NOMO-1 treated with dmso at 0.1 percent for 144 hours (cell line): ENCODE results near the gene F5.
"Not testable (repeated sequence)": the region's sequence is repeated elsewhere in the genome, so short reads cannot be mapped to it uniquely, and the experiment has no call there.

ENCODE experiments used
- DNase-seq: peaks from one replicate; lab custom pipeline; 2025; ENCODE audit not compliant: unreplicated experiment; lab: John Stamatoyannopoulos, UW

Gene F5

DNA sequence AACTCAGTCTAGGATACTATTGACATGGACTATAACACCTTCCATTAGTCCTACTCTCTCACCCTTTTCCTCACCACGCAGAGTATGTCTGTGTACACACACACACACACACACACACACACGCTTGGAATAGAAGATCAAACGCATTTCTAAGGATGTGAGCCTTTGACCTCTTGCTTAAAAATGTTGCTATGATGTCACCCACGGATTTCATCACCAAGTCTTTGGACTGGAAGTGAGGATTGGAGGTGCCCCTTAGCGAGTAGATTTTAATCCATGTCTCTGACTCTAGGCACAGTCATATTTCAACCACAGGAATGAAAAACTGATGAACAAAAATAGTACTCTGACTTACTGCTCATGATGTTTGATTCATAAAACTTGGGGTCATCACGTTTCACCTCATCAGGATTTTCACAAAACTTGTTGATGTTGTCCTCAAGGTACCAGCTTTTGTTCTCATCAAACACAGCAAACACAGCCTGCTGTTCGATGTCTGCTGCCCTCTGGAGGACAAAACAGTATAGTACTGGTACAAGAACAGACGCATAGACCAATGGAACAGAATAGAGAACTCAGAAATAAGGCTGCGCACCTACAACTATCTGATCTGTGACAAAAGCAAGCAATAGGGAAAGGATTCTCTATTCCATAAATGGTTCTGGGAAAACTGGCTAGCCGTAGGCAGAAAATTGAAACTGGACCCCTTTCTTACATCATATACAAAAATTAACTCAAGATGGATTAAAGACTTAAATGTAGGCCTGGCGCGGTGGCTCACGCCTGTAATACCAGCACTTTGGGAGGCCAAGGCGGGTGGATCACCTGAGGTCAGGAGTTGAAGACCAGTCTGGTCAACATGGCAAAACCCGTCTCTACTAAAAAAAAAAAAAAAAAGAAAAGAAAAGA is 39.9 kb downstream of the F5 start:
- no peak for DNase-seq

DNA sequence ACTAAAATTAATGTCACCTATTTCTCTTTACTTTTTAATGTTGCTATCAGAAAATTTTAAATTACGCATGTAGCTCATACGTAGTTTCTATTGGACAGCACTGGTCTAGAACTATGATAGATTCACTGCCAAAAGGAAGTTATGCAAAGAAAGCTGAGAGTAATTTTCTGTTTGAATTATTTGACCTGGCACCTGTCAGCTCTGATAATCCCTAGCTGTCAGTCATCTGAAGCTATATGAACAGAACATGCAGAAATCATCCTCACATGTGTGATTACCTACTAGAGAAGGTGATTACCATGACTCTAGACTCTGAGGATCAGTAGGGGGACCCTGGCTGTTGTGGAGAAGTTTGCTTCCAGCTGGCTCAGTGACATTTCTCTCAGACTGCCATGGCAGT is 40.8 kb downstream of the F5 start:
- DNase-seq = no peak

DNA sequence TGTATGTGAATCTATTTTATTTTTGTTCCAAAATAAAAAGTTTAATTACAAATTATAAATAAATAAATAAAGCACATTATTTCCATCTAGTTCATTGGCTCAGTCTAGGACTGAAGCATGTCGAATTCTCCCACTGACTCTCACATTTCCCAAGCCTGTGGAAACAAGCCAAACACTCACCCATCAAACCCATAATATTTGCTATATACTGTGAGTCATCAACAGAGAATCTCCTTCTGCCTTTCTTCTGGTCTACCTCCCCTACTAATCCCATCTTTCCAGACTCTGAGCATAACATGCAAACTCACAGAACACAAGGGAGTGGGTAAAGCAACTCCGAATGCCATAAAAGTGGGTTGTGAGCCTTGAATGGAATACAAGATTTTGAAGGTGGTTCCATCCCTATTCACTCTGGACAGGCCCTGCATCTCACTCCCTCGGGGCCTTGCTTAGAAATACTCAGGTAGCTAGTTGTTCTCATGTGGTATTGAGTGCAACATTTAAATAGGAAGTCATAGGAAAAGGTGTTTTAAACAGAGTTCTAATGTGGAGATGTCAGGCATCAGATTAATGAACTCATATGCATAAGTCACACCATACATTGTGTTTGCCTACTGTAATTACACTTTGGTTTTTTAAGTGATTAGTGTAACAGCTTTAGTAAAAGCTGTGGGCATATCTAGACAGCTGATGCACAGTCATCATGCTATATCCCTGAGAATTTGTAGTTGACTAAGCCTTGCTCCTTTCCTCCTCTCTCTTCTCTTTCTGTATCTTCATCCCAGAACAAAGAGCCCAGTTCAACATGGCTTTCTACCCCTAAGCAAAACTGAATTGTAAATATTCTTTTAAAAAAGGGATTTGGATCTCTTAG is 47.0 kb downstream of the F5 start:
- DNase-seq = no peak

DNA sequence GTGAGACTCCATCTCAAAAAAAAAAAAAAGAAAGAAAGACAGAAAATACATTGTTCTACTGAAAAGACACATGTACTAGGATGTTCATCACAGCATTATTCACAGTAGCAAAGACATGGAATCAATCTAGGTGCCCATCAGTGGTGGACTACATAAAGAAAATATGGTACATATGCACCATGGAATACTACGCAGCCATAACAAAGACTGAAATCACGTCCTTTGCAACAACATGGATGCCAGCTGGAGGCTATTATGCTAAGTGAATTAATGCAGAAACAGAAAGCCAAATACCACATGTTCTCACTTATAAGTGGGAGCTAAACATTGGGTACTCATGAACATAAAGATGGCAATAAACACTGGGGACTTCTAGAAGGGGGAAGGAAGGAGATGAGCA is 51.6 kb downstream of the F5 start:
- DNase-seq = no peak

DNA sequence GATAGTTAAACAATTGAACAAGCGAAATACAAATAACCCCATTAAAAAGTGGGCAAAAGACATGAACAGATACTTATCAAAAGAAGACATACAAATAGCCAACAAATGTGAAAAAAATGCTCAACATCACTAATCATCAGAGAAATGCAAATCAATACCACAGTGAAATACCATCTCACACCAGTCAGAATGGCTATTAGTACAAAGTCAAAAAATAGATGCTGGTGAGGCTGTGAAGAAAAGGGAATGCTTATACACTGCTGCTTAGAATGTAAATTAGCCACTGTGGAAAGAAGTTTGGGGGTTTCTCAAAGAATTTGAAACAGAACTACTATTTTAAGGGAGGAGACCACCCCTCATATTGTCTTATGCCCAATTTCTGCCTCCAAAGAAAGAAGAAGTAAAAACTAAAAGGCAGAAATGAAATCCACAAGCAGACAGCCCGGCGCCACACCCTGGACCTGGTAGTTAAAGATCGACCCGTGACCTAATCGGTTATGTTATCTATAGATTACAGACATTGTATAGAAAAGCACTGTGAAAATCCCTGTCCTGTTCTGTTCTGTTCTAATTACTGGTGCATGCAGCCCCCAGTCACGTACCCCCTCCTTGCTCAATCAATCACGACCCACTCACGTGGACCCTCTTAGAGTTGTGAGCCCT is 52.6 kb downstream of the F5 start:
- not testable (repeated sequence) for DNase-seq

DNA sequence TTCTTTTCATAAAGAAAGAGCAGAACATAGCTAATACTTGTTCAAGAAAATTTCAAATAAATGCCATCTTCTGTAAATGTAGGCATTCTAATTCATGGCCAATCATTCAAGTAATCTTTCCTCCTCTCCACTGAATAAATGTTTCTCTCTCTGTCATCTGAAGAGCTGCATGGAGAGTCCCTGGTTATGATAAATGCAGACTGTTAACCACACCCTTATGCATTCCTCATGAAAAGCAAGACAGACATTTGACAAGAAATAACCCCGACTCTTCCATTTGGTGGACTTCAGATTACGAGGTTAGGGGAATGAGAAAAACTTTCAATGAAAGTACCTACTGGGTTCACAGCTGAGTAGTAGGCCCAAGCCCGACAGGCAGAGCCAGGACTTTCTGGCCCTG is 55.8 kb downstream of the F5 start:
- no peak for DNase-seq

DNA sequence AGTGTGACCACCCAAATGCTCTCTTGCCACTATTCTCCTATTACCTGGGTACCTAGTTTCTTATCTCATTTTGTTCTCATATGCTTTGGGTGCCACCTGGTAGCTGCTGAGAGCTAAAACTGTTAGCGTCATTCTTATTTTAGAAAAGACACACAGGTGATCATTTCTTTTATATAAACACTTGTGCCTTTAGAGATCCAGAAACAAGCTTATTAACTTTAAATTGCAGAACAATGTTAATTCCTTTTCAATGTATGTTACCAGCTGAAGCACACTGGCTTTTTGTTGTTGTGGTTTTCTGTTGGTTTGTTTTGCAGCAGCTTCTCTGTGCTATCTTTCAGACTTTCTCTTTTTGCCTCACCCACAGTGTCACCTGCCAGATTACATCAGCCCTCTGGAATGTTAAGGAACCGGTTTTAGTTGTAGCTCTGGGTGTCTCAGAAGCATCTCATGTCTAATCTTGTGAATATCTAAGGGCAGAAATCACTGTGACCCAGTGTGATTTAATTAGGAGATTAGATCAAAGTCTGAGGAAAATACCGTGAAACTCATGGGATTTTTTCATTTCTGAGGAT is 57.1 kb downstream of the F5 start:
- DNase-seq = no peak

DNA sequence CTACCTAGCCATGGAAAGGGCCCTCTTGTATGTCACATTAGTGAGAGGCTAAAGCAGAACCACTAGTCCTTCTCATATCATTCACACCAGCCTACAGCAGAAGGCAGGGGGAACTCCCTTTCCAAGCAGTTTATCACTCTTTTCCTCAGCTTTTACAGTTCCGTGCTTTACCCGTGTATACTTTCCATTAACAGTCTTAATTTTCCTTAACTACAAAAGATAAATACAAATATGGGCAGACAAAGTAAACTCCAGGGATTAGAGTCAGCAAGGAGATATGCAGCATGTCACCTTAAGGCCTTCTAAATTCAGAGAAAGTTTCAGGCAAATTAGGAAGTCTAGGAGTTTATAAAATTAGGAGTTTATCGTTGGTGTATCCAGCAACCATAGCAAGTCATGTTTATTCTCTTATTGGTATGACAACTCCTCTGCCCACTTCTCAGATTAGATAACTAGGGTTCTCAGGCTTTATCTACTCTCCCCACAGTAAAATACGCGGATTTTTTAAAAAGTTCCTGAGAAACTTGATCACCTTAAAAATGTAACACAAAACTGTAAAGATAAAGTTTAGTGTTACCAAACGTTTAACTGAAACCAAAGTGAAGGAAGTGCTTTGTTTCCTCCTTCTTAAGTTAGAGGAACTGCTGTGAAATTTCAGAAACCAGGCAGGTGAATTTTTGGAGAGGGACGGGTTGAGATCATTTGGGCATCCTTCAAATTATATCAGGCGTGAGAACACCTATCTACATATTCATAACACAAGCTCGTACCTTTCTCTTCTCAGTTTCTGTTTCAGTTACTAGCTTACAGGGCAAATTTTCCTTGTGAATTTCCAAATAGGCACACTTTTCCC is 57.8 kb downstream of the F5 start:
- DNase-seq = no peak

DNA sequence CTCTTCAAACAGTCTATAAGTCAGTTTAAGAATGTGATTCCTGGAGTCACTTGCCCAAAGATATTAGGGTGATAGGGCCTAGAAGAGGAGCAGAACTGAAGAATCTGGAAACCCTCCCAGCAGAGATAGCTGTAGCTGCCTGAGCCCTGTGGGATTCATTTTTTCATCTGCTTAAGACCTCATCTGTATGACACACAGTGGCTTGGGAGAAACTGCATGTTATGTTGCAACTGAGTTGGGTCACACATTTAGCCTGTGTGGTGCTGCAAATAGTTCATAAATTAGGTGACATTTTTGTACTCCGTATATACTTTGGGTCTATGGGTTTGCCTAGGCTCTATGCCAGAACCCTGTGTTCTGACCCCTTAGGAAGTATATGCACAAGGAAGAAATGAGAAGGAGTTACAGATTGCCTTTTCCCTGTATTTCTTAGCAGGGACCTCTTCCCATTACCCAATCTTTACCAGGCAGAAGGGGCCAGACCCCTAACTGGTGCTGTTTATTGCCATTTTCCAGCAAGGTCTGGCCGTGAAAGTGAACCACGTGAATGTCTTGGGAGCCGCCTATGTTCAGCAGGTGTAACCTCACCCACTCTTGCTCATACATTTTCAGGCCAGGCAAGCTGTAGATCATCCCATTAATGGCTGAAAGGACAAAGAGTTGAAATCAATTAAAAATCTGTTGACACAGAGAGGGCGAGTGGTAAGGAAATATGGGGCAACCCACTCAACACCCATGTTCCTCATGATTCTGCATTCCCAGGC is 58.6 kb downstream of the F5 start:
- no peak for DNase-seq

DNA sequence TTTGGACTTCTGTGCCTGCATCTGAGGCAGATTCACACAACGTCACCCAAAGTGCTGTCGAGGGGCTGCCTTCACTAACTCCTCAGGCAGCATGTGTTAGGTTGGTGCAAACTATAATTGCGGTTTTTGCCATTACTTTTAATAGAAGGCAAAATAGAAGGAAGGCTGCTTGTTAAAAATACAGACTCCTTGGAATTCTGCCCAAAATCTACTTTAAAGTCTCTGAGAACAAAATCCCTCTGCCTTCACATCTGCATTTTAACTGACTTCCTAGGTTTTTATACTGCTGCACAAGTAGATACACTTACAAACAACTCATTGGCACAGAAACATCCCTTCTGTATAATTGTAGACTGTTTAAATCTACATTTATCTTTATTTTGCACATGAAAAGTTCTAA is 59.3 kb downstream of the F5 start:
- DNase-seq = no peak

DNA sequence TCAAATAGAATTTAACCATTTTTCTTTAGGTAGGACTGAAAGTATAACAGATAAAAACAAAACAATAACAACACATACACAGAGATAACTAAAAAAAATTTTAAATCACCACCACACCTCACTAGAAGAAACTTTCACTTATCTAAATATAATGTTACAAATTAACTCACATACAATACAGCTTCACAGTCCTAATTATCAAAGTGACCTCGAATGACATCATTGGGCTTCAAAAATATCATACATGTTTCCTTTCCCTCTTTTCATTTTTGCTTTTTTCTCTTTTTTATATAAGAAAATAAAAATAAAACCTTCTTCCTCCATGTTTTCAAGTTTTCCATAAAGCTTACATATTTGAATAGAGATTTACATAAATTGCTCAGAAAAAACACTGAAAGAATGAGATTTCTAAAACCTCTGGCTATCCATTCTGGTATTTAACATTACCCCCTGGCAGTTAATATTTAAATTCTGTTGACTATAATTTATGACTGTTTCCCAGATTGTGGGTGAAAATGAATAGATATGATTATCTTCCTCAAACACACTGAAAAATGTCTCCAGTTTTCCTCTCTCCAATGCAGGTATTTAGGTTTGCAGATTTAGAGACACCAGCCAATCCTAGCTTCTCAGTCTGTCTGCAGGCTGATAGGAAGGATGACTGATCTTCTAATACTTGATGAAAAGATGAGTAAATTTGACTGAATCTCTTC is 60.0 kb downstream of the F5 start:
- DNase-seq = no peak

DNA sequence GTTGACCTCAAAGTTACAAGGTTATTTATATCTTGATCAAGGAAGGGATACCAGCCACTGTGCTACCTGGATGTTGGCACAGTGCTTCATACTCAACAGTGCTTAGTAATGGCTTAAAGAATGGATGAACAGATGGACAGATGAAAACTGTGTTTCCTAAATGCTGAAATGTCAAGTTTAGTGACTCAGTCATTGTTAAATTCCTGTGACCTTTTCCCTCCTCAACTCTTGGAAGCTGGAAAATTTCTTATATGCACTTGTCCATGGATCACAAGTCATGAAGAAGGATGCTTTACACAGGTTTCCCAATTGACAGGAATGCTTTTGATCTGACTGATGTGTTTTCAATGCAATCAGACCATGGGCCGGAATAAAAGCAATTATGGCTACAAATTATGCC is 60.9 kb downstream of the F5 start:
- no peak for DNase-seq

DNA sequence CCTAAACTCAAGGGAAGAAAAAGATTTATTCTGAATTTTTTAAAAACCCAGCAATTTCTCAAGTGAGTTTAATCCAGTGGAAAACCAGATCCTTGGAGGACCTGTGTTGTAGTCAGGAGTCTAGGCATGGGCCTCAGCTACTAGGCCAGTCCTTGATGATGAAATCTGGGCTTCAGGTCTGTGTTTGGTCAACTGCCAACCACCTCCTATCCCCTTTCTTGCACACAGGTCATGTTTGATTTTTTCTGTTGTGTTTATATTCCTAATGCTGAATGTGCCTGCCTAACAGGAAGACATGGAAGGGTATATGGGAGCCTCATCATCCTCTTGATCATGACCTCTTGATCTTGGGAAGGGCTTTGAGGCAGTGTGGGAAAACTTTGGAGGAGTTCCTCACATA is 62.4 kb downstream of the F5 start:
- no peak for DNase-seq

DNA sequence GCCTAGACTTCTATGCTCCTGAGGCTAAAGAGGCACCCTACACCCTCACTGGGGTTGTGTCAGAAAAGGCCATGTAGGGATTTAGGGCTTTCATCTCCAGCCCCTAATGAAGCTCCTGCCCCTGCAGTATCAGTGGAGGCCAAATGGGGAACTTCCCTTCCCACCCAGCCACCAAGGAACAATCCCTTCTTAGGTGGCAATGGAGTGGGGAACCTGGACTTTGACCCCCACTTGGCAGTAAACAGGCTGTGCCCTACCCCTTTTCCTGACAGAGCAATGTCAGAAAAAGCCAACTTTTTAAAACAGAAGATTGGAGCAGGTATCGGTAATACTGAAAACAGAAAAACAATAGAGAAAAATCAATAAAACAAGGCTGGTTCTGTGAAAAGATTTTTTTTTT is 65.1 kb downstream of the F5 start:
- no peak for DNase-seq

DNA sequence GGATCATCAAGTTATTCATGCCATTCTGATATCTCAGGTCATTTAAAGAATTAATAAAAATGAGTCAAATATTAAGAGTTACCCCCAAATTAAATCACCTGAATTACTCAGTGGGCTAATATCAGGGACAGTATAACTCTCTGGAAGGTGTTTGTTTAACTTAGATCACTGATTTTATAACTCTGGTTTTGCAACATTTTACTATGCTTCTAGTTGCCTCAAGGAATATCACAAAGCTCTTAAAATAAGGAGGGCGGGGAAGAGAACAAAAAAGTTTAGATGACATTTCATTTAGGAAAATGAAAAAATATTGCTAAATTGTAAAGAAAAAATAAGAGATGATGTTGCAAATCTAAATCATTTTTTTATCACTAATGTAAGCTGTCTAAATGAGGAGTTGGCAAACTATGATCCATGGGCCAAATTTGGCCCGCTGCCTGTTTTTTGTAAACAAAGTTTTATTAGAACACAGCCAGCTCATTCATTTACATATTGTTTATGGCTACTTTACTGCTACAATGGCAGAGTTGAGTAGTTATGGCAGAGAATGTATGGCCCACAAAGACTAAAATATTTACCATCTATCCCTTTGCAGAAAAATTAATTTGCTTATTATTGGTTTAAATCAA is 68.6 kb downstream of the F5 start:
- no peak for DNase-seq

DNA sequence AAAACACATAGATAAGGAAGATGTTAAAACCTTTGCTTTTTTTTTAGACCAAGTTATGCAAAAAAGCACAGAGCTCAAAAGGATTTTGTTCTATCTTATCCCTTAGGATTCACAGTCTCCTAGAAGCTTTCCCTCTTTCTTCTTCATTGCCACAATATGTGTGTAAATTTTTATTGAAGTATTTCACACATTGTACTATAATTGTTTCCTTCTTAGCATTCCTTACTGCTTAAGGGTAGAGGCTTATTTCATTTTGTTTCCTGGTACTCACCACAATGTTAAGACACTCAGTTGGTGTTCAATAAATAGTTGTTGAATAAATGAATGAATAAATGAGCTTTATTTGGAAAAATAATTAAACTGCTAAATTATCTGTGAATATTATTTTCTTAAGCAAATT is 70.6 kb downstream of the F5 start:
- no peak for DNase-seq

DNA sequence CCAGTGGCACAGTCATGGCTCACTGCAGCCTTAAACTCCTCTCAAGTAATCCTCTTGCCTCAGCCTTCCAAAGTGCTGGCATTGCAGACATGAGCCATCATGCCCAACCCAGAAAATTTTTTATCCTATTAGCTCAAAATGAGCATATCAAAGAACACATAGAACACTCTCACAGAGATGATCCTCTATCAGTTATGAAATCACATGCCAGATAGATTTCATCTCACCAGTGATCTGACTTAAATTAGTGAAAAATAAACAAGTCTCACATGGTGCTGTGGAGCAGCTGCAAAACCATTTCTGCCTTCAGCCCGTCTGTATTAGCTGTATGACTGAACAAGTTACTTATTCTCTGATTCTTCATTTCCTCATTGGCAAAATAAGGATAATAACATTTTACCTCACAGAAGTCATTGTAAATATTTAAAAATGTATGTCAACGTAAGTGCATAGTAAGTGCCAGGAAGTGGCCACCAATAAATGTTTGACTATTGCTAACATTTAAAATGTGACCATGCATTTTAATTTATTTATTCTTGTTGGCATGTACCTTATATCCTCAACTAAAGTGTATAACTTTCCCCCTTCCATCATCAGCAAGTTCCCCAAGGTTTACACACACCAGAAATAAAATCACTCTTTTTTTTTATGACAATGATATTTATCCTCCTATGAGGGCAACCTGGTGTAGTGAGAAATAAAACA is 71.6 kb downstream of the F5 start:
- DNase-seq = no peak

DNA sequence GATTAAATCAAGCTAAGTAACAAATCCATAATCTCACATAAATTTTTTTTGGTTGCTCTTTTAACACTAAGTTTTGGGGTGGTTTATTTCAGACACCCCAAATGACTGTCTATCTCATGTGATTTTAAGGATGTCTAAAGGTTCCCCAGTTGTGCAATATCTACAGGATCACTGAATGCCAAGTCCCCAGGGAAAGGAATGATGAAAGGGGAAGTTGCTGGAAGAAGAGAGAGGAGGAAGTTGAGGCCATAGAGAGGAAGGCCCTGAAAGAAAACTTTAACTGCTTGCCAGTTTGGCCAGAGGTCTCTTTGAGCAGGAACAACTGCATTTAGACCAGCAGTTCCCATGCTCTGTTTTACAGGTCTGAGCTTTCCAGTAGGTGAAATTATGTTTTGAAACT is 73.1 kb downstream of the F5 start:
- DNase-seq = peak; percentile 54
